ENCODE measurements around the gene KLRC1.
"Not testable (repeated sequence)": the region's sequence is repeated elsewhere in the genome, so short reads cannot be mapped to it uniquely, and the experiment has no call there.

KLRC1 gene

GRCh38 chr12:10425938-10426337, 27.2 kb downstream of the KLRC1 start:
- H3K4me3 ChIP-seq (ENCODE audit: low read depth, low read length); DNase-seq (ENCODE audit: low read depth): not testable (repeated sequence)

- H3K4me3 ChIP-seq (ENCODE audit: low read depth, low read length); DNase-seq (ENCODE audit: low read depth): not testable (repeated sequence)
Measured at GRCh38 chr12:10424260-10424899, 28.8 kb downstream of the KLRC1 start.

GRCh38 chr12:10422159-10422558, 31.0 kb downstream of the KLRC1 start:
- H3K4me3 ChIP-seq (ENCODE audit: low read depth, low read length); DNase-seq (ENCODE audit: low read depth): not testable (repeated sequence)

GRCh38 chr12:10420334-10420733, 32.8 kb downstream of the KLRC1 start, which contains the start of gene KLRC3:
Gene KLRC3 (minus strand): TSS chr12:10420595. CDS start chr12:10420550, 45 bp downstream.
- H3K4me3 ChIP-seq (ENCODE audit: low read depth, low read length); DNase-seq (ENCODE audit: low read depth): not testable (repeated sequence)

- no peak within 1 kb of the TSS for H3K4me3 ChIP-seq (ENCODE audit: low read depth, low read length)
- TF ChIP-seq, protein P1, sequence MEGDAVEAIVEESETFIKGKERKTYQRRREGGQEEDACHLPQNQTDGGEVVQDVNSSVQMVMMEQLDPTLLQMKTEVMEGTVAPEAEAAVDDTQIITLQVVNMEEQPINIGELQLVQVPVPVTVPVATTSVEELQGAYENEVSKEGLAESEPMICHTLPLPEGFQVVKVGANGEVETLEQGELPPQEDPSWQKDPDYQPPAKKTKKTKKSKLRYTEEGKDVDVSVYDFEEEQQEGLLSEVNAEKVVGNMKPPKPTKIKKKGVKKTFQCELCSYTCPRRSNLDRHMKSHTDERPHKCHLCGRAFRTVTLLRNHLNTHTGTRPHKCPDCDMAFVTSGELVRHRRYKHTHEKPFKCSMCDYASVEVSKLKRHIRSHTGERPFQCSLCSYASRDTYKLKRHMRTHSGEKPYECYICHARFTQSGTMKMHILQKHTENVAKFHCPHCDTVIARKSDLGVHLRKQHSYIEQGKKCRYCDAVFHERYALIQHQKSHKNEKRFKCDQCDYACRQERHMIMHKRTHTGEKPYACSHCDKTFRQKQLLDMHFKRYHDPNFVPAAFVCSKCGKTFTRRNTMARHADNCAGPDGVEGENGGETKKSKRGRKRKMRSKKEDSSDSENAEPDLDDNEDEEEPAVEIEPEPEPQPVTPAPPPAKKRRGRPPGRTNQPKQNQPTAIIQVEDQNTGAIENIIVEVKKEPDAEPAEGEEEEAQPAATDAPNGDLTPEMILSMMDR (IDR thresholded peaks at IDR 0.05; ENCODE audit: insufficient read depth, low read depth, low read length, missing control alignments), result no peak
- no peak for DNase-seq (ENCODE audit: low read depth)
Measured at GRCh38 chr12:10409392-10409791, 43.8 kb downstream of the KLRC1 start, which contains the start of gene KLRC4. Gene KLRC4 (minus strand): TSS chr12:10409757. CDS start chr12:10409575, 182 bp downstream.

DNA sequence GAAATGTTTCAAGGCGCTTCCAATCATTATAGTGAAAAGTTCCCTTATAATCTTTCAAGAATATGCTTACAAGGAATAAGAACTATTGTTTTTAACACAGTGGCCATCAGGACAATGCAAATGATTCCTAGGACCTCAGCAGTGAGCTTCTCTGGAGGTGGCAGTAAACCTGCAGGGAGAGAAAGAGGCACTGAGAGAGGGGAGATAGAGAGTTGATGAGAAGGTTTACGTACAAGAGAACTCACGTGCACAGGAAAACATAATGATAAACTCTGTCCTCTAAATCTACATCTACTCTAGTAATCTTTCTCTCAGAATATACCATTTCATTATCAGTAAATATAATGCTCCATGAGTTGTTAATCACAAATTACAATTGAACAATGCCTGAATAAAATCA, 44.3 kb downstream of the KLRC1 start:
- H3K4me3 ChIP-seq (ENCODE audit: low read depth, low read length), result no peak overlapping the region
- no peak for DNase-seq (ENCODE audit: low read depth)
- TF ChIP-seq, protein P1 (IDR thresholded peaks at IDR 0.05; ENCODE audit: insufficient read depth, low read depth, low read length, missing control alignments), result no peak

DNA sequence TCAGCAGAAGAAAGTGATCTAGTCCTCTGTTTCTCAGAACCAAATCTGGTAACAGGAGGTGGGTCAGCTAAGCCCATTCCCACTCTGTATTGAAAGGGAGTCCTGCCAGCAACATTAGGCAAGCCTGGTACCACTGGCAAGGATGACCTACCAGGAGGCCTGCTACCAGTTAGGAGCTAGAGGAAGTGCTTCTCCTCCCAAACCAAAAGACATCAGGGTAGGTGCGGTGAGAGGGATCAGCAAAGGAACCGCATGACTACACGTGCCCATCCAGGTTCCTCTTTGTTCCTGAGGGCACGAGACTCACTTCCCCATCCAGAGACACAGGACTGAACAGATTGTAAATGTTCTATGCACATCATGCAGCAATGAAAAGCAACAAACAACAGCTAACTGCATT, 46.5 kb downstream of the KLRC1 start:
- DNase-seq (ENCODE audit: low read depth), result no peak
- TF ChIP-seq, protein P1 (IDR thresholded peaks at IDR 0.05; ENCODE audit: insufficient read depth, low read depth, low read length, missing control alignments), result no peak
- no peak overlapping the region for H3K4me3 ChIP-seq (ENCODE audit: low read depth, low read length)

GRCh38 chr12:10405294-10405693, 47.9 kb downstream of the KLRC1 start:
- no peak overlapping the region for H3K4me3 ChIP-seq (ENCODE audit: low read depth, low read length)
- DNase-seq (ENCODE audit: low read depth), result no peak
- TF ChIP-seq, protein P1 (IDR thresholded peaks at IDR 0.05; ENCODE audit: insufficient read depth, low read depth, low read length, missing control alignments), result no peak

- H3K4me3 ChIP-seq (ENCODE audit: low read depth, low read length), result no peak overlapping the region
- no peak for DNase-seq (ENCODE audit: low read depth)
- TF ChIP-seq, protein P1 (IDR thresholded peaks at IDR 0.05; ENCODE audit: insufficient read depth, low read depth, low read length, missing control alignments), result no peak
Measured at GRCh38 chr12:10404798-10405197, 48.4 kb downstream of the KLRC1 start.

Measured in GM12865 (cell line).